ENCODE data around the gene SH3RF3.

Gene SH3RF3

DNA sequence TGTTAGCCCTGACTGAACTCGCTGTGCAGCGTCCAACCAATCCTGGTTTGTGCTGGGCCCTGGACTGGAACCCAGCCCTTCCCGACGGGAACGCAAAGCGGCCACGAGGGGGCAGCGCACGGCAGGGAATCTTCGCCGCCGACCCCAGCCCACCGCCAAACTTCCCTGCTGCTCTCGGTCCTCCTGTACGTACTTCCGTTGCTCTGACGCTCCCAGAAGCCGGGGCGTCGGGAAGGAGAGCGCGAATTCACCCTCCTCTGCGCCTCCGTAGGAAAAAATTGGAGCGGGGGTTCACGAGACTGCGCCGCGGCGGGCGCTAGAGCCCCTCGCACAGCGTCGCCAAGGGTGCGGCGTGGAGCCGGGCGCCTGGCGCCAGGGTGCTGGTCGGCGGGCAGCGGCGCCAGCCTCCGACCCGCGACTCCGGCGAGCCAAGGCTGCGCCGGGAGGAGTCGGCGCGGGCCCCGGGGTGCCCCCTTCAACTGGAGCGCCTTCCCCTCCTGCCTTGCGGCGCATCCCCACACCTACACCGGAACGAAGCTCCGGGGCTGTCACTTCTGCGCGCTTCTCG is 873 bp upstream of the SH3RF3 start:
- Histone ChIP-seq H3K27me3 (ENCODE audit: insufficient read depth, low read depth) (no peaks in the 10 kb centered on the region), H3K4me3 (IDR thresholded peaks at IDR 0.05; ENCODE audit: insufficient read depth, low read depth, low read length) (no peak overlapping the region), H2AFZ (ENCODE audit: low read depth) (peak overlapping the region; percentile 67), H3K27ac (no peak overlapping the region), H4K20me1 (ENCODE audit: insufficient read depth) (no peaks in the 10 kb centered on the region), H3K4me1 (ENCODE audit: low read depth, poor library complexity, severe bottlenecking) (no peaks in the 10 kb centered on the region), H3K9ac (peak overlapping the region; percentile 47; the same call in 1 of the 2 replicates), H3K4me2 (peak overlapping the region; percentile 45), H3K36me3 (ENCODE audit: insufficient read depth) (no peaks in the 10 kb centered on the region), H3K79me2 (ENCODE audit: insufficient read depth, low read depth) (peaks cover 7% of the 10 kb centered on the region; the same call in 1 of the 2 replicates)
- TF ChIP-seq CTCF (conservative IDR thresholded peaks at IDR 0.05; ENCODE audit: low read depth, low read length): peak; percentile 62

DNA sequence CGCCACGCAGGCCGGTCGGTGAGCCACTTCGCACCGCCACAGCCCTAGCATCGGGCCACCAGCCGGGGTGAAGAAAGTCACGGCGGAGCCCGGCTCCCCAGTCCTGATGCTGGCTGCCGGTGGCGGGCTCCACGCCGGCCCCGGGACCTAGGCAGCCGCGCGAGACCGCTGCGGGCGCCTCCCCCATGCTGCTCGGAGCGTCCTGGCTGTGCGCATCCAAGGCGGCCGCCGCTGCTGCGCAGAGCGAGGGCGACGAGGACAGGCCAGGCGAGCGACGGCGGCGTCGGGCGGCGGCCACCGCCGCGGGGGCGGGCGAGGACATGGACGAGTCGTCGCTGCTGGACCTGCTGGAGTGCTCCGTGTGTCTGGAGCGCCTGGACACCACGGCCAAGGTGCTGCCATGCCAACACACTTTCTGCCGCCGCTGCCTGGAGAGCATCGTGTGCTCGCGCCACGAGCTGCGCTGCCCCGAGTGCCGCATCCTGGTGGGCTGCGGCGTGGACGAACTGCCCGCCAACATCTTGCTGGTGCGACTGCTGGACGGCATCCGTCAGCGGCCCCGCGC is 433 bp downstream of the SH3RF3 start:
- no peak for TF ChIP-seq CTCF (conservative IDR thresholded peaks at IDR 0.05; ENCODE audit: low read depth, low read length)
- Histone ChIP-seq H3K27me3 (ENCODE audit: insufficient read depth, low read depth) (no peaks in the 10 kb centered on the region), H3K27ac (no peak overlapping the region), H3K4me1 (ENCODE audit: low read depth, poor library complexity, severe bottlenecking) (no peaks in the 10 kb centered on the region), H3K4me2 (no peak overlapping the region), H3K36me3 (ENCODE audit: insufficient read depth) (no peaks in the 10 kb centered on the region), H3K9ac (peak overlapping the region; percentile 47; the same call in 1 of the 2 replicates), H4K20me1 (ENCODE audit: insufficient read depth) (no peaks in the 10 kb centered on the region), H2AFZ (ENCODE audit: low read depth) (peak overlapping the region; percentile 67; the same call in 1 of the 2 replicates), H3K79me2 (ENCODE audit: insufficient read depth, low read depth) (peaks cover 14% of the 10 kb centered on the region; the same call in 1 of the 2 replicates), H3K4me3 (IDR thresholded peaks at IDR 0.05; ENCODE audit: insufficient read depth, low read depth, low read length) (no peak overlapping the region)

DNA sequence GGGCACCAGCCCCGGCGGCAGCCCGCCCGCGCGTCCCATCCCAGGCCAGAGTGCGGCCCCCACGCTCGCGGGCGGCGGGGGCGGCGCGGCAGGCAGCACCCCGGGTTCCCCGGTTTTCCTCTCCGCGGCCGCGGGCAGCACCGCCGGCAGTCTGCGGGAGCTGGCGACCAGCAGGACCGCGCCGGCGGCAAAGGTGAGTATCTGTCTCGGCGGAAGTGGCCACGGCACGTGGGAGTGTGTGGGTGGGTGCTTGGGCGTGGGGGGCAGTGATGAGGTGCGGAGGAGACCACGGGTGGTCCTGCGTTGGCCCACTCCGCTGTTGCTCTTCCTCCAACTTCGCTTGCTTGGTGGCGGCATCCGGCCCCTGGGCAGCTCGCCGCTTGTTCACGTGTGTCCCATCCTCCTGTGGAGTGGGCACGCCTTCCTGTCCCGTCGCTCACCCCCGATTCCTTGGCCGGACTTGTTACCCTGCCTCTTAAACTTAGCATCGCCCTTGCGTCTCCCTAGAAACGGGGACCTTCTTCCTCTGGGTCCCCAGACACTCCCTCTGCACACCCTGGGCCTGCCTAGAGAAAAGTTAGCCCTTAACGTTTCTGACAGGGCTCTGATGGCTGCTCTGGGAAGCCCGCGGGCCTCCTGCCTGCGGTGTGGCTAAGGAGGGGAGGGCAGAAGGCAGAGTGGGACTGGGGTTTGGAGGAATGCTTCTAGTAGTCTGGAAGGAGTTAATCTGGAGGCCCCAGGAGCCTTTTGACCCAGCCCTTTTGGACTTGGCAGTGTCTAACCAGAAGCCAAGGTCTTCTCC is 1.1 kb downstream of the SH3RF3 start:
- no peaks in the 10 kb centered on the region for H3K4me1 ChIP-seq (ENCODE audit: low read depth, poor library complexity, severe bottlenecking)
- H4K20me1 ChIP-seq (ENCODE audit: insufficient read depth): no peaks in the 10 kb centered on the region
- H3K4me2 ChIP-seq: peak overlapping the region; percentile 51
- no peak overlapping the region for H3K4me3 ChIP-seq (IDR thresholded peaks at IDR 0.05; ENCODE audit: insufficient read depth, low read depth, low read length)
- peaks cover 14% of the 10 kb centered on the region; the same call in 1 of the 2 replicates for H3K79me2 ChIP-seq (ENCODE audit: insufficient read depth, low read depth)
- no peaks in the 10 kb centered on the region for H3K36me3 ChIP-seq (ENCODE audit: insufficient read depth)
- no peak overlapping the region; the same call in 1 of the 2 replicates for H3K9ac ChIP-seq
- TF ChIP-seq CTCF (conservative IDR thresholded peaks at IDR 0.05; ENCODE audit: low read depth, low read length): no peak
- no peak overlapping the region for H3K27ac ChIP-seq
- H3K27me3 ChIP-seq (ENCODE audit: insufficient read depth, low read depth): no peaks in the 10 kb centered on the region
- peak overlapping the region; percentile 67; the same call in 1 of the 2 replicates for H2AFZ ChIP-seq (ENCODE audit: low read depth)

- H3K4me3 ChIP-seq (IDR thresholded peaks at IDR 0.05; ENCODE audit: insufficient read depth, low read depth, low read length): no peak overlapping the region
These were observed 1.7 kb downstream of the SH3RF3 start for GRCh38 chr2:109130723-109130995.

More at GRCh38 chr2:109130723-109130995, 1.7 kb downstream of the SH3RF3 start:
- Histone ChIP-seq H3K79me2 (ENCODE audit: insufficient read depth, low read depth) (peaks cover 14% of the 10 kb centered on the region; the same call in 1 of the 2 replicates), H4K20me1 (ENCODE audit: insufficient read depth) (no peaks in the 10 kb centered on the region), H3K4me2 (peak overlapping the region; percentile 13; the same call in 1 of the 2 replicates), H3K9ac (no peak overlapping the region), H3K27me3 (ENCODE audit: insufficient read depth, low read depth) (no peaks in the 10 kb centered on the region), H3K27ac (no peak overlapping the region), H3K36me3 (ENCODE audit: insufficient read depth) (no peaks in the 10 kb centered on the region), H3K4me1 (ENCODE audit: low read depth, poor library complexity, severe bottlenecking) (no peaks in the 10 kb centered on the region), H2AFZ (ENCODE audit: low read depth) (no peak overlapping the region)
- TF ChIP-seq CTCF (conservative IDR thresholded peaks at IDR 0.05; ENCODE audit: low read depth, low read length): no peak

Measured in KMS-11 (cell line).